GM12801 (cell line): ENCODE data around the gene ITPKB.

Experiments
- TF ChIP-seq, protein P1 (sequence below): IDR thresholded peaks from one replicate; pipeline ENCODE4 v1.5.1; 2011; ENCODE audit warnings: control low read depth; ENCODE audit not compliant: insufficient read length; ENCODE audit errors: extremely low read depth

Gene ITPKB

DNA sequence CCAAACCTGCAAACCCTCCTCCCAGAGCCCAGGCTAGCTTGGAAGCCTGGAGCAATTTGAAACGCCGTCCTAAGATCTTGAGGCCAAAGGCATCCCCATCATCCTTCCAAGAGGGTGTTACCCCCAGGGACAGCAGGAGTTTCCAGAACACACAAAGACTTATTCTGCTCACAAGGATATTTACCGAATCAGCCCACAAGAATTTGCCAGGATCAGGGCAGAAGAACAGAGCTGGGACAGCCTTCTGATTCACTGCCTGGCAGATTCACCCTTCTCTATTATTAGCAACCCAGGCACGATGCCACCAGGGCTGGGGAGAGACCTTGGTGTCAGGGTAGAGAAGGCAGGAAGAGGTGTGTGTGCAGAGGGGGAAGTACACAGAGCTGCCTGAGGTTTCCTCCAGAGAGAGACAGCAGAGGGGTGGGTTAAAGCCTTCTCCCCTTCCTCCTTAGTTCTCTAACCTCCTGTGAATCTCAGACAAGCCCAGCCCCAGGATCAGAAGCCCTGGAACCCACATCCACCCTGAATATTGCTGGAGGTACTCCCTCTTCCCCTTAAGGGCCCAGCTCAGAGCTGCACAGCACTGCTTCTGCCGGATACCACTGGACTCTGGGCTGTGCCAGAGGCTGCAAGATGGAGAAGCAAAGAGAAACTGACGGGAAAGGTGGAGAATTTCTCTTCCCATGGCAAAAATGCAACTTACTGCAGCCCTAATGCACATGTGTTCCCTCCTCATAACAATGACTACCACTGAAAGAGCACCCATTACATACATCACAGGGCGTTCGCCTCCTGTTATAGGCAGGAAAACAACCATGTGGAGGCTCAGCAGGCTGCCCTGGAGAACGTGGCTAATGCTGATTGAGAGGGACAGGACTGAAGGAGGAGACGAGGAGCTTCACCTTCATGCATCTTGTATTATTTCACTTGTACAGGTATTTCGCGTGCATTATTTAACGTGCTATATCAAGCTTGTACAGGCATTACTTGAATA is 61.8 kb downstream of the ITPKB start:
- TF ChIP-seq, protein P1, sequence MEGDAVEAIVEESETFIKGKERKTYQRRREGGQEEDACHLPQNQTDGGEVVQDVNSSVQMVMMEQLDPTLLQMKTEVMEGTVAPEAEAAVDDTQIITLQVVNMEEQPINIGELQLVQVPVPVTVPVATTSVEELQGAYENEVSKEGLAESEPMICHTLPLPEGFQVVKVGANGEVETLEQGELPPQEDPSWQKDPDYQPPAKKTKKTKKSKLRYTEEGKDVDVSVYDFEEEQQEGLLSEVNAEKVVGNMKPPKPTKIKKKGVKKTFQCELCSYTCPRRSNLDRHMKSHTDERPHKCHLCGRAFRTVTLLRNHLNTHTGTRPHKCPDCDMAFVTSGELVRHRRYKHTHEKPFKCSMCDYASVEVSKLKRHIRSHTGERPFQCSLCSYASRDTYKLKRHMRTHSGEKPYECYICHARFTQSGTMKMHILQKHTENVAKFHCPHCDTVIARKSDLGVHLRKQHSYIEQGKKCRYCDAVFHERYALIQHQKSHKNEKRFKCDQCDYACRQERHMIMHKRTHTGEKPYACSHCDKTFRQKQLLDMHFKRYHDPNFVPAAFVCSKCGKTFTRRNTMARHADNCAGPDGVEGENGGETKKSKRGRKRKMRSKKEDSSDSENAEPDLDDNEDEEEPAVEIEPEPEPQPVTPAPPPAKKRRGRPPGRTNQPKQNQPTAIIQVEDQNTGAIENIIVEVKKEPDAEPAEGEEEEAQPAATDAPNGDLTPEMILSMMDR = no peak

DNA sequence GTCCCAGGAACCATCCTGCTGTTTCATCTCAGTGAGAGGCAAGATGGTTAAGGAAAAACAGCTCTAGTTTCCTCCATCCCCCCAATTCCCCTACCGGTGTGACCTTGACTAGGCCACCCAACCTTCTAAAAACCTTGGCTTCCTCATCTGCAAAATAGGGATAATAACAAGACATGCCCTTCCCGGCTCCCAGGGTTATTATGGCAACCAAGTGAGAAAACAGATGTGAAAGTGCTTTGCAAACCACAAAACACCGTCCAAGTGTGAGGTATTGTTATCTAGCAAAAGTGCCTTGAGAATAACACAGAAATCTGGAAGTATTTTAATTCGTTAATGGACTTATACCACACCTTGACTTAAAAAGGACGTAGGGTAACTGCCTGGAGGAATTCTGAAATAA is 62.7 kb downstream of the ITPKB start:
- TF ChIP-seq, protein P1 = no peak

DNA sequence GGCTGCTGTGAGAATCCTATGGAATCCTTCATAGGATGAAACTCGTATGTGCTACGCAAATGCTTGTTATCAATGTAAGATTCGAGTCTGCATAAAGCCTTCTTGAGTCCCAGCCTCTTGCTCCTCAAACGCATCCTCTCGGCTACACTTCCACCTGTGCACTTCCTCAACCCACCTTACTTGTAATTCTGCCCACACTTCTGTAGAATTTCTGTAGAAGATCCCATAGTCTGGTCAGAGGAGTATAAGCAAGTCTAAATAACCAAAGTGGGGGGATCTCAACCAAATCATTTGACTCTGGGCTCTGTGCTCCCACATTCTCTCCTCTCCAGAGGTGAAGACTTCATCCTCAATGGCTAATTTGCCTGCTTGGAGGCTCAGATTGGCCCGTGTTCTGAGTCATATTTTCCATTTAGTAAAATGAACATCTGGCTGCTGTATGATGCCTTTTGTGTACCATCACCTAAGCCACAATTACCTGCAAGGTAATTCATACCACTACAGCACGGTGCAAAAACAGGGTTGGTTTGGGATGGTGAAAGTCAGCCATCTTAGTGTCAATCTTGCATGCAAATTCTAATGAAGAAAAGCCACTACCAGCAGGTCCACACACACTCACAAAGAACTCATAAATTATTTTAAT is 63.2 kb downstream of the ITPKB start:
- TF ChIP-seq, protein P1 = no peak

DNA sequence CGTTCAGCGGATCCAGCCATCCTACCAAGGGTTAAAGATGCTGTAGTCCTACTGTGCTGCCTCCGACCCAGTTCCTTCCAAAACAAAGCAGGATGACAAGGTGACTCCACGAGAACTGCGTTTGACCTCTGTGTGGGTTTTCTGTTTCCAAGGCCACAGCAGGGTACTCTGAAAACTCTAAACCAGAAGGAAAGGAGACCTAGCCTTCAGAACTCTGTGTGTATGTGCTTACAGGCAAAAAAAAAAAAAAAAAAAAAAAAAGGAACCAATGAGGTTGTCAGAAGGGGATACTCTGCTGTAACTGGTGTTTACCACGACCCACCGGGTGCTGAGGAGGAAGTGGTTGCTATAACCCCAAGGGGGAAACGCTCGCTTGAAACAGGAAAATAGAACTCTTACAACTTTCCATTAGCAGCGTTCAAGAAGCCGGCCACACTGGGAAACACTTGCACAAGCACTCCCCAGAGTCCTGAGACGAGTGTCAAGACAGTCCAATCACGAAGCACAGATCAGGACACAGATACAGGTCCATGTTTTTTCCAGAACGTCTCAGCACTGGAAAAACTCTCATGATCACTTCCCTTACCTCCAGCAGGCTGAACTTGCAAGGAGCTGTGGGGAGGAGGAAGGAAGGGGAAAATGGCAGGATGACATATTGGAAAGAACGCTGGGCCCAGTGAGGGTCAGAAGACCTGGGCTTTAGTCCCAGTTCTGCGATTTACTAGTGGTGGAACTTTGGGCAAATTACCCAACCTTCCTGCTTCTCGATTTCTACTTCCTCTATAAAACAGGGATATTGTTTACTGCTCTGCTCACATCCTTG is 64.0 kb downstream of the ITPKB start:
- TF ChIP-seq, protein P1 = no peak

DNA sequence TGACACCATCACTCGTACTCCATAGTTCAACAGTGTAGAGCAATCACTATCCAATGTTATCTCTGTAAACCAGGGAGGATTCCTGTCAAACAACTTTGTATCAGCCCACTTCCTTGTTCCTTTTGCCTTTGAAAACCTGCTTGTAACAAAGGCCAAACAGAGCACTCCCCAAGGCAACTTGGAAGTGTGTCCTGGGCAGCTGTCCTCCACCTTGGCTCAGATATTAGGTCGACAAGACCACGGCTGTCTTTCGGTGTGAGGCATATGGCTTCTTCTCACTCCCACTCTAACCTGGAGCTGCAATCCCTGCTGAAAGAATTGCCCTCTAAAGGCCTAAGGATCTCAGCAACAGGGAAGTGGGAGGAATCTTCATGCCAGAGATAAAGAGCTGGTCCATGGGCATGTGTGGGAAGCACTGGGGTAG is 66.7 kb downstream of the ITPKB start:
- TF ChIP-seq, protein P1 = no peak

DNA sequence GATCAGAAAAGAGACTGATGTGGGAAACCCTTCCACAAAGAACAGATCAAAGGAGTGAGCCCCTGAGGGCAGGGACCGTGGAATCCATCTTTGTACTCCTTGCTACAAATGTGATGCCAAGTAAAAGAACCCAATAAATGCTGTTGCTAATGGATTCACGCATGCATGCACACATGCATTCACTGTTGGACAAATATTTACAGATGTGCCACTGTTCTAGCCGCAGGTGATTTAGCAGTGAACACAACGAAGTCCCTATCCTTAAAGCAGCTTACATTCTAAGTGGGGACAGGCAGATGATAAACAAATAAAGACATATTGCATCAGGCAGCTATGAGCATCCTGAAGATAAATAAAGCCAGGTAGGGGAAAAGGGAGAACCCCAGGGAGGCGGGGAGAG is 67.8 kb downstream of the ITPKB start:
- TF ChIP-seq, protein P1 = no peak

DNA sequence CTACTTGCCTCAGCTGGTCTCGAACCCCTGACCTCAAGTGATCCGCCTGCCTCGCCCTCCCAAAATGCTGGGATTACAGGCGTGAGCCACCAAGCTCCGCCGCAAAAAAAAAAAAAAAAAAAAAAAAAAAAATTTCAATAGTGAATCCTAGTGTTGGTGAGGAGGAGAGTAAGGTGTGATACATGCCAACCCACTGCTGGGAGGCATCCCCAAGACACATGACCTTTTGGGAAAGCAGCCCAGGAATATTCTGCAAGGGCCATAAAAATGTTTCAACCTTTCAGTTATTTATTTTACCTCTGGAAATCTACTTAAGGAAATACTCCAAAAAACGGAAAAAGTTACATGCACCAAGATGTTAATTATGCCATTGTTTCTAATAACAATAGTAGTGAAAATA is 69.0 kb downstream of the ITPKB start:
- TF ChIP-seq, protein P1 = no peak
